ENCODE data around the gene COG6.

DNA sequence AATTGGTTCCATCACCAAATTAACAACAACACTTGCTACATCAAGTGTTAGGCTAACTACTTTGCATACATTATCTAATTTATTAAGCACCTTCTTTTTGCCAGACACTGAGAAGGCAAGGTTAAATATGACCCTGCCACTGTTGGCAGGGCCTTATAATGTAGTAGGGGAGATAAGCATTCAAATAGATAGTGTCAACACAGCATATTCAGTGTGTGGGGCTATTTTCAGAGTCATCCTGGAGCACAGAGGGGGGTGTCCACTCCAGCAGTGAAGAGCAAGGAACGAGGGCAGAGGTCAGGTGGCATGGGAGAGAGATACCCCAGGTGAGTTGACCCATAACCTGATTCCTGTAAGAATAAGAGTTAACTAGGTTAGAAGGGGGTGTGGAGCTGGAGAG lies 121.6 kb downstream of the COG6 start:
- TF ChIP-seq, protein P1, sequence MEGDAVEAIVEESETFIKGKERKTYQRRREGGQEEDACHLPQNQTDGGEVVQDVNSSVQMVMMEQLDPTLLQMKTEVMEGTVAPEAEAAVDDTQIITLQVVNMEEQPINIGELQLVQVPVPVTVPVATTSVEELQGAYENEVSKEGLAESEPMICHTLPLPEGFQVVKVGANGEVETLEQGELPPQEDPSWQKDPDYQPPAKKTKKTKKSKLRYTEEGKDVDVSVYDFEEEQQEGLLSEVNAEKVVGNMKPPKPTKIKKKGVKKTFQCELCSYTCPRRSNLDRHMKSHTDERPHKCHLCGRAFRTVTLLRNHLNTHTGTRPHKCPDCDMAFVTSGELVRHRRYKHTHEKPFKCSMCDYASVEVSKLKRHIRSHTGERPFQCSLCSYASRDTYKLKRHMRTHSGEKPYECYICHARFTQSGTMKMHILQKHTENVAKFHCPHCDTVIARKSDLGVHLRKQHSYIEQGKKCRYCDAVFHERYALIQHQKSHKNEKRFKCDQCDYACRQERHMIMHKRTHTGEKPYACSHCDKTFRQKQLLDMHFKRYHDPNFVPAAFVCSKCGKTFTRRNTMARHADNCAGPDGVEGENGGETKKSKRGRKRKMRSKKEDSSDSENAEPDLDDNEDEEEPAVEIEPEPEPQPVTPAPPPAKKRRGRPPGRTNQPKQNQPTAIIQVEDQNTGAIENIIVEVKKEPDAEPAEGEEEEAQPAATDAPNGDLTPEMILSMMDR (conservative IDR thresholded peaks at IDR 0.05 in 1 of 2, IDR thresholded peaks at IDR 0.05 in 1 of 2; ENCODE audit: low read depth in 1 of 2, low read length in 2 of 2) = no peak
- TF ChIP-seq EZH2 (IDR thresholded peaks at IDR 0.05; ENCODE audit: low read length, missing control alignments) = no peak

Data from fibroblast of lung (primary cell).